Heart left ventricle (tissue), 16 donors: ENCODE results near the gene EFNA5. TPM values are rescaled to one million over a fixed set of nuclear protein-coding genes. Genes with fewer than 3 reads are reported as not detected.
A peak's percentile ranks its signal among the peaks of the same experiment; 100 is the strongest.

ENCODE experiments used
- ATAC-seq, 4 donors: fragments of 200-7000 bp; cut with Tn5 transposase; one replicate each; pipeline ENCODE4 v1.9.1; 2020 to 2022; ENCODE audit warnings: moderate library complexity in 4 of 4, mild to moderate bottlenecking in 3 of 4, moderate number of reproducible peaks in 1 of 4
- DNase-seq, 5 donors: peaks; one replicate each; pipeline ENCODE4 v3.0.0-alpha.2; 2020
- H3K27ac ChIP-seq, 12 donors: fragments of 200-600 bp; sonication (generic) in 4 of 12; one replicate each; pipeline versions ENCODE4 v1.5.0 to v1.8.0; 2016 to 2022; ENCODE audit warnings: mild to moderate bottlenecking in 2 of 12
- H3K27me3 ChIP-seq, 9 donors: fragments of 200-600 bp; sonication (generic) in 2 of 9; one replicate each; pipeline versions ENCODE4 v1.5.1 to v1.8.0; 2016 to 2022; ENCODE audit warnings: mild to moderate bottlenecking in 3 of 9
- H3K36me3 ChIP-seq, 9 donors: fragments of 200-600 bp; sonication (generic) in 2 of 9; one replicate each; pipeline versions ENCODE4 v1.5.0 to v1.8.0; 2018 to 2022; ENCODE audit warnings: mild to moderate bottlenecking in 2 of 9
- H3K4me1 ChIP-seq, 12 donors: fragments of 200-600 bp; sonication (generic) in 4 of 12; one replicate each; pipeline versions ENCODE4 v1.5.0 to v1.8.0; 2016 to 2022; ENCODE audit warnings: mild to moderate bottlenecking in 3 of 12
- H3K4me3 ChIP-seq, 12 donors: fragments of 200-600 bp; sonication (generic) in 4 of 12; one replicate each; pipeline versions ENCODE4 v1.5.0 to v1.8.0; 2017 to 2022; ENCODE audit warnings: mild to moderate bottlenecking in 9 of 12, moderate library complexity in 4 of 12
- H3K9me3 ChIP-seq, 12 donors: fragments of 200-600 bp; sonication (generic) in 4 of 12; one replicate each; pipeline versions ENCODE4 v1.5.0 to v1.8.0; 2016 to 2022; ENCODE audit warnings: mild to moderate bottlenecking in 1 of 12
- CTCF ChIP-seq, 12 donors: fragments of 200-600 bp; sonication (generic) in 4 of 12; IDR thresholded peaks; one replicate each; pipeline versions ENCODE4 v1.5.0 to v1.8.0; 2018 to 2022; ENCODE audit warnings: antibody characterized with exemption in 12 of 12, mild to moderate bottlenecking in 5 of 12
- POLR2A ChIP-seq, 2 donors: fragments of 450-650 bp; IDR thresholded peaks; one replicate each; pipeline ENCODE4 v1.6.1; 2017; ENCODE audit warnings: antibody characterized with exemption in 2 of 2, mild to moderate bottlenecking in 2 of 2, moderate library complexity in 2 of 2
- WGBS, 4 donors: extraction: QIAGEN DNeasy Blood & Tissue Kit in 2 of 4; methylation state at CpG; one replicate each; pipeline versions ENCODE4 v1.1.5 to v1.1.7; 2013 to 2018; 5-methylcytosine and 5-hydroxymethylcytosine counted together
- intact Hi-C, 10 donors: fragments of 100-400 bp; cut with DNase I; formaldehyde crosslinking; loops; one replicate each; pipeline versions ENCODE4 v1.11.1 to v1.14.2; 2022
- polyA plus RNA-seq, 2 donors: library from polyadenylated mRNA; stranded (reverse); fragments of 200-250 nt; gene quantifications; one replicate each; pipeline ENCODE4 v1.2.3, GENCODE V29; 2013
- total RNA-seq, 9 donors: library from RNA; depleted of rRNA in 2 of 9; stranded (reverse); fragments of >200 nt in 2 of 9; fragmentation: NEBNext Ultra II Directional in 3 of 9; extraction: Animal tissue kit (Norgen Biotek cat#: 25700) in 3 of 9; gene quantifications; one replicate each; pipeline versions ENCODE4 v1.1.0 to v1.2.4, GENCODE V29; 2016 to 2023
- donor health status: ischemic (EF 13 %, LVEDD 7.1; RV severe dilation, severe dysfunction).
- donor health status: healthy with polysubstance abuse.
- donor health status: DM: no; HTN: yes; CAD: no.
- donor health status: DM: no; HTN: no; CAD: no.
- donor health status: ischemic (EF 25% LVEDD 6.9; RV normal size, moderate dysfunction).
- donor health status: ischemic (EF 25% LVEDD 5.7; RV mildly dilated, moderate dysfunction).
- donor health status: healthy.
- donor health status: DM: yes; HTN: yes; CAD: no.
- donor health status: ischemic (EF 35%, LVEDD 5.7; RV mildly dilated, moderate dysfunction).
- donor health status: nonischemic (EF 11% LVEDD 7.7; RV severe dilation, severe dysfunction).
- donor health status: DM: yes; HTN: yes; CAD: no.
- donor health status: PGD.
- donor health status: ischemic (EF 29% LVEDD 5.4; RV normal size, mild dysfunction).
- donor health status: nonischemic (EF 23%, LVEDD 6.1; RV moderate dilation, normal function).

The EFNA5 gene
- total and polyA plus RNA-seq, 11 donors = 6.1 to 58.4 (median 28.3) TPM

DNA sequence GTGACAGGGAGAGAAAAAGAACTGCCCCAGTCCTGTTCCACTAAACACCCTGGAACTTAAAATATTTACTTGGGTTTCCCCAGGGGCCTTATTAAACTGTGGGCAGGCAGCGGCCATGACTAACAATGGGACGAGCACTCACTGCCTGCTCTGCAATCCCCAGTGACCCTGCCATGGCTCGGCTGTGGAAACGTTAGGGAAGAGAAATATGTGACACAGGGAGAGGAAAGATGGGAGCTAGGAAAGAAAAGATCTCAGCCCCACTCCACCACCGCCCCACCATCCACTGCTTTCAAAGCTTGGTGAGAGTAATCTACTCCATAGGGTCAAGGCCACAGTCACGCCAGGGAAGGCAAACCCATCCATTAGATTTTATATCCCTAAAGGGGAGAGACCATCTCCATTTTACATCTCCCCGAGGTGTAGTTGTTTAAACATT is 117.6 kb downstream of the EFNA5 start:
- Histone ChIP-seq H3K4me1 (peaks cover 0 to 42% (median 4%) of the 10 kb centered on the region in 12 donors), H3K27me3 (no peaks in the 10 kb centered on the region), H3K27ac (no peak overlapping the region), H3K9me3 (no peaks in the 10 kb centered on the region), H3K4me3 (no peak overlapping the region), H3K36me3 (no peaks in the 10 kb centered on the region)
- ATAC-seq = no peak
- WGBS, 4 donors = 51 to 66% (median 60%) methylated on average over 7 of the region's 7 CpGs
- peak in 1 of 5 donors; percentile 24 for DNase-seq
- no peak for TF ChIP-seq CTCF (IDR thresholded peaks at IDR 0.05)
- no peak for TF ChIP-seq POLR2A (IDR thresholded peaks at IDR 0.05)
- intact Hi-C loops = no loop called here

GRCh38 chr5:107551088-107551487 is 119.6 kb downstream of the EFNA5 start:
- WGBS, 4 donors = 50 to 60% (median 59%) methylated on average over 3 of the region's 3 CpGs
- no peaks in the 10 kb centered on the region for H3K9me3 ChIP-seq
- H3K27me3 ChIP-seq = no peaks in the 10 kb centered on the region
- H3K4me3 ChIP-seq = no peak overlapping the region
- peak overlapping the region in 5 of 12 donors; percentile 29 to 45 (median 43) for H3K27ac ChIP-seq
- DNase-seq (no peak), ATAC-seq (no peak)
- intact Hi-C loops = no loop called here
- H3K36me3 ChIP-seq = no peaks in the 10 kb centered on the region
- peaks cover 0 to 37% (median 4%) of the 10 kb centered on the region in 12 donors for H3K4me1 ChIP-seq
- no peak for TF ChIP-seq CTCF (IDR thresholded peaks at IDR 0.05)
- TF ChIP-seq POLR2A (IDR thresholded peaks at IDR 0.05) = no peak

GRCh38 chr5:107549567-107549966 is 121.2 kb downstream of the EFNA5 start:
- H3K4me3 ChIP-seq = no peak overlapping the region
- DNase-seq (no peak), ATAC-seq (peak in 3 of 4 donors; percentile 21 to 50 (median 29))
- no peaks in the 10 kb centered on the region for H3K36me3 ChIP-seq
- H3K4me1 ChIP-seq = peaks cover 0 to 42% (median 2%) of the 10 kb centered on the region in 12 donors
- no peak for TF ChIP-seq CTCF (IDR thresholded peaks at IDR 0.05)
- TF ChIP-seq POLR2A (IDR thresholded peaks at IDR 0.05) = no peak
- H3K27me3 ChIP-seq = no peaks in the 10 kb centered on the region
- 82 to 95% (median 90%) methylated on average over 2 of the region's 2 CpGs for WGBS, 4 donors
- intact Hi-C loops = loop anchor here in 2 of 10 donors (10.0 kb wide), 2 partner anchors 145 to 165 kb away; no protein-coding TSS in a partner anchor
- no peaks in the 10 kb centered on the region for H3K9me3 ChIP-seq
- no peak overlapping the region for H3K27ac ChIP-seq

DNA sequence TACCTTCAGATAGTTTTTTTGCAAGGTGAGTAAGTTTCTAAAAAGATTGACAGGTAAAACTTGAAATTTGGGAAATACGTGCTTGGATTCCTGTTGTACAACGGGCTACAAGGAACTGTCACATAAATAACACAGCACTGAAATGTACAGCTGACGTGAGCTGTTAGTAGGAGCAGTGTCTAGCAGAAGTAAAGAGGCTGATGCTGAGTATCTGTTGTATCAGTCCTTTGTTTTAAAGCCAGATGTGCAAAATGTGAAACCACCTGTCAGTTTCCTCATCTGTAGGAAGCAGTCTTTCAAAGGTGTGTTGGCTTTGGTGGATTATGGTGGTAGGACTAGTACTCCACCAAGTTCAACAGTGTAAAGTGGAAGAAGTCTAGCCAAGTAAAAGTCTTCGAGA is 122.3 kb downstream of the EFNA5 start:
- ATAC-seq (no peak), DNase-seq (no peak)
- Histone ChIP-seq H3K4me1 (peaks cover 0 to 42% (median 3%) of the 10 kb centered on the region in 12 donors), H3K27ac (no peak overlapping the region), H3K9me3 (no peaks in the 10 kb centered on the region), H3K27me3 (no peaks in the 10 kb centered on the region), H3K36me3 (no peaks in the 10 kb centered on the region), H3K4me3 (no peak overlapping the region)
- TF ChIP-seq POLR2A (IDR thresholded peaks at IDR 0.05) = no peak
- intact Hi-C loops = loop anchor here in 2 of 10 donors (10.0 kb wide), 2 partner anchors 144 to 164 kb away; no protein-coding TSS in a partner anchor
- 57 to 69% (median 63%) methylated on average over 4 of the region's 4 CpGs for WGBS, 4 donors

- H3K27ac ChIP-seq = no peak overlapping the region
- H3K36me3 ChIP-seq = no peaks in the 10 kb centered on the region
- no peaks in the 10 kb centered on the region for H3K27me3 ChIP-seq
- peaks cover 0 to 50% (median 5%) of the 10 kb centered on the region in 12 donors for H3K4me1 ChIP-seq
- TF ChIP-seq POLR2A (IDR thresholded peaks at IDR 0.05) (no peak), CTCF (IDR thresholded peaks at IDR 0.05) (no peak)
- no peaks in the 10 kb centered on the region for H3K9me3 ChIP-seq
- WGBS, 4 donors = 78 to 97% (median 91%) methylated on average over 1 of the region's 1 CpG
- ATAC-seq (no peak), DNase-seq (no peak)
- intact Hi-C loops = loop anchor here in 2 of 10 donors (10.0 kb wide), 2 partner anchors 142 to 162 kb away; no protein-coding TSS in a partner anchor
- H3K4me3 ChIP-seq = no peak overlapping the region
Observed at GRCh38 chr5:107546719-107547118, 124.0 kb downstream of the EFNA5 start.
